Uterus (tissue), 2 donors: Measurements from ENCODE around the gene COL4A1.

ENCODE experiments used
- CTCF ChIP-seq, 4 experiments: fragments of 200-600 bp in 2 of 4; fragments of 450-650 bp in 2 of 4; sonication (generic) in 2 of 4; IDR thresholded peaks; one replicate each; pipeline ENCODE4 v1.5.1; 2016 to 2019; ENCODE audit warnings: antibody characterized with exemption in 4 of 4, mild to moderate bottlenecking in 2 of 4, moderate library complexity in 1 of 4
- POLR2A ChIP-seq, 2 donors: fragments of 450-650 bp; IDR thresholded peaks; one replicate each; pipeline ENCODE4 v1.6.1; 2016; ENCODE audit warnings: antibody characterized with exemption in 2 of 2, mild to moderate bottlenecking in 1 of 2, moderate library complexity in 1 of 2

DNA sequence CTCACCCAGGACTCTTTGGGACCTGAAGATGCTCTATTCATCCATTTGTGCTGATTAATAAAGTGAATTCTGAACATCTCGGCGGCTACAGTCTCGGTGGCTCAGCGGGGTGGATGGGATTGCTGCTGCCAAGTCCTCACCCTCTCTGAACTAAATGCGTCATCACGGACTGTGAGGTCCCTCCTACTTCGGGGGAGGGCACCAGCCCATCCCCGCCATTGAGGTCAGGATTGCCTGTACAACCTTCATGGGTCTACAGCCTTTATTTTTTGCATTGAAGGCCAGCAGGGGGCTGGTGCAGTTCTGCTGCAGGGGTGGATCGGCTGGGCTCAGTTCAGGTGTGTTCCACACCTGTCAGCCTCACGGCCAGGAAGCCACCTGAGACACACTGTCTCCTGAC lies 181.8 kb downstream of the COL4A1 start:
- TF ChIP-seq CTCF (IDR thresholded peaks at IDR 0.05) (no peak), POLR2A (IDR thresholded peaks at IDR 0.05) (no peak)
